CD4-positive, alpha-beta T cell treated with Interleukin-6 at 100 ng/mL for 8 hours (primary cell): ENCODE results near the gene RAPGEF4.
"Not testable (repeated sequence)": the region's sequence is repeated elsewhere in the genome, so short reads cannot be mapped to it uniquely, and the experiment has no call there.

Experiments
- DNase-seq: peaks from one replicate; pipeline ENCODE4 v3.0.0-alpha.2; 2020; ENCODE audit warnings: mixed read lengths, low spot score

RAPGEF4 gene

GRCh38 chr2:173037245-173038120 lies 301.8 kb downstream of the RAPGEF4 start:
- no peak for DNase-seq

- DNase-seq, result not testable (repeated sequence)
These were observed 302.6 kb downstream of the RAPGEF4 start for GRCh38 chr2:173038257-173038656.

- no peak for DNase-seq
These were observed 305.1 kb downstream of the RAPGEF4 start for GRCh38 chr2:173040729-173041128.

GRCh38 chr2:173043476-173043875 lies 307.8 kb downstream of the RAPGEF4 start:
- DNase-seq, result no peak

GRCh38 chr2:173043897-173044519 lies 308.4 kb downstream of the RAPGEF4 start:
- no peak for DNase-seq

- DNase-seq, result no peak
These were observed 309.0 kb downstream of the RAPGEF4 start for GRCh38 chr2:173044686-173045085.

- DNase-seq, result no peak
These were observed 309.5 kb downstream of the RAPGEF4 start for GRCh38 chr2:173045181-173045580.

GRCh38 chr2:173048522-173048896 lies 312.9 kb downstream of the RAPGEF4 start:
- DNase-seq, result no peak

GRCh38 chr2:173048897-173049661 lies 313.4 kb downstream of the RAPGEF4 start:
- no peak for DNase-seq

- DNase-seq, result no peak
These were observed 314.2 kb downstream of the RAPGEF4 start for GRCh38 chr2:173049831-173050230.

GRCh38 chr2:173050684-173051083 lies 315.0 kb downstream of the RAPGEF4 start:
- no peak for DNase-seq

- DNase-seq, result no peak
These were observed 316.0 kb downstream of the RAPGEF4 start for GRCh38 chr2:173051463-173052215.

GRCh38 chr2:173053043-173053699 lies 317.5 kb downstream of the RAPGEF4 start:
- no peak for DNase-seq

GRCh38 chr2:173054466-173054865 lies 318.8 kb downstream of the RAPGEF4 start:
- no peak for DNase-seq

- no peak for DNase-seq
These were observed 321.2 kb downstream of the RAPGEF4 start for GRCh38 chr2:173056705-173057364.

GRCh38 chr2:173058097-173058496 lies 322.5 kb downstream of the RAPGEF4 start:
- no peak for DNase-seq

- DNase-seq, result no peak
These were observed 323.0 kb downstream of the RAPGEF4 start for GRCh38 chr2:173058673-173059072.

- no peak for DNase-seq
These were observed 323.6 kb downstream of the RAPGEF4 start for GRCh38 chr2:173059292-173059691.

- no peak for DNase-seq
These were observed 324.4 kb downstream of the RAPGEF4 start for GRCh38 chr2:173059971-173060461.

- DNase-seq, result no peak
These were observed 327.2 kb downstream of the RAPGEF4 start for GRCh38 chr2:173062801-173063200.
